GM19324 (cell line): Measurements from ENCODE around the gene TMEM72.

Experiments used
- ATAC-seq: cut with Tn5 transposase; IDR thresholded peaks from one replicate; pipeline ENCODE4 v1.9.1; 2021; ENCODE audit warnings: mild to moderate bottlenecking, moderate library complexity; ENCODE audit not compliant: unreplicated experiment, low FRiP score

Gene TMEM72

DNA sequence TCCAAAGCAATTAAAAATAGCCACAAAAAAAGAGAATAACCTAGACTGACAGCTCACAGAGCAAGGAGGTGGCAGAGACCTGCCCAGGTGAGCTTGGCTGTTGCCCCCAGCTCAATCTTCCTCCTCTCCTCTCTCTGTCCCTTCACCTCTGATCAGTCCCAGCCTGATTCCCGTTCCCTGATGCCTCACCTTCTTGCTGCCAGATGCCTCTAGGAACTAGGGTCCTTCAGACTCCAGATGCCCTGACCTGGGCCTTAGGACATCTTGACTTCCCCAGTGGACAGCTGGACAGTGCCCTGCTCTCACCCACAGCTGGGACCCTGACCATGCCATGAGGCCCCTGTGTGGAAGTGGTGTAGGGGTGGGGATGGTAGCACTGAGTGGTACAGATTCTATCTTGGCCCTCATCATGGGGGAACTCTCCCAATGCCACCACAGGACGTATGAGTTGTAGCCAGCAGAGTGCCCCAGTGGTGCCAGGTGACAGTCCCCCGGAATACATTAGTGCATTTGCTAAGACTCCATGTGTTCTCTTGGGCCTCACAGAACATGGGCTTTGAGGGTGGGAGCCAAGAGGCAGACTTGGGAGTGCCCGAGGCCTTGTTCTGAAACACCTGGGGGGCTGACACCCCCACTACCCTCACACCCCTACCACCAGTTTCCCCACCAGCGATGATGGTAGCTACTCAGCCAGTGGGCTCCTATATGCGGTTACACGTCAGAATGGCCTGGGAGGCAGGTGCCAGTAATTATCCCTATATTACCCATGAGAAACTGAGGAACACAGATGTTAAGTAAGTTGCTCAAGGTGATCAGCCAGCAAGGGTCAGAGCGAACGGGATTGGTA, 65.4 kb downstream of the TMEM72 start:
- ATAC-seq: no peak

DNA sequence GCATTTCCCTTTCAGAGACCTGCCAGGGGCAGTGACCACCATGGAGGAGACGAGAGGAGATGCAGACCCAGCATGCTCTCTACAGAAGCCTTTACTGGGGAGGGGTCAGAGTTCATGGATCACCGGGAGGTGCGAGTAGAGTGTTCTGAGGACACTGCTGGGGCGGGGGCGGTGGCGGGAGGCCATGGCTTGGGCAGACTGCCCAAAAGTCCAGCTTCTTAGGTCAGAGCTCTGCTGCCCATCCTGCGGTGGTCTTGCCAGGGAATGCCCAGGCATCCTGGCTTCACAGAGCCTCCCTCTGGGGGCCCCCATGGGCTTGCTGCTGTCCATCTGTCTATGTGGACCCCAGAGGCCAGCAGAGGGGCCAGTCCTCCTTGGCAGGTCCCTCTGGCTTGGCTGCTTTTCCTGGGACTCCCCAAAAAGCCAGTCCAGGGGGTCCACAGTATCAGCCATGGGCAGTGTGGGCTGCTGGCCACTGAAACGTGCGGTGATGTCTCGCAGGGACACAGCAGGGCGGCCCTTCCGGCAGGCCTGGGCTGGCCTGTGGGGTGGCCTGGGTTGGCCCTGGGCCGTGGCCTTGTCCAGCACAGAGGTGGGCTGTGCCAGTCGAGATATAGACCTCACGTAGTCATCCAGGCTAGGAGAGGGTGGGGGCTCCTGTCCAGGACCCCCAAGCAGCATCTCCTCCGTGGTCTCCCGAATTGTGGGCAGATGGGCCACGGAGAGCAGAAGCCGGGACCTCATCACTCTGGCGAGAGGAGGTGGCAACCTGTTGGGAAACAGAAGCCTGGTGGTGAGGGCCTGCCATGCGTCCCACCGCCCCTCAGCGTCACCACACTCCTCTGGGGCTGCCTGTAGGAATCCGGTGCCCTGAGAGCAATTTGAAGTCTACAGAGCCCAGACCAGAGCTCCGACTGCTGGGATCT, 66.4 kb downstream of the TMEM72 start:
- ATAC-seq: no peak

DNA sequence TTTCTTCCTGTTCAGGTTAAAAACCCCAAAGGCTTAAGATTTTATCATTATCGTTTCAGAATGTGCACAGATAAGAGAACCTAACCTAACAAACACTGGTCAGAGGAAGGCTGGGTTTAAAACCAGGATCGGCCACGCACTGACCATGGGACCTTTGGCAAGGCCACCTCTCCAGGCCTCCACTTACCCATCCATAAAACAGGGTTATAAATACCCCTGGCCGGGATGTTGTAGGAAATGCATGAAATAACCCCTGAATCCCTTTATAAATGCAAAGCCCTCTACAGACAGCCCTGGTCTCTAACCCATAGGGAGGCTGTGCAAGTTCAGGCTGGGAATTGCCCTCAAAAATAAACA, 67.1 kb downstream of the TMEM72 start:
- no peak for ATAC-seq

DNA sequence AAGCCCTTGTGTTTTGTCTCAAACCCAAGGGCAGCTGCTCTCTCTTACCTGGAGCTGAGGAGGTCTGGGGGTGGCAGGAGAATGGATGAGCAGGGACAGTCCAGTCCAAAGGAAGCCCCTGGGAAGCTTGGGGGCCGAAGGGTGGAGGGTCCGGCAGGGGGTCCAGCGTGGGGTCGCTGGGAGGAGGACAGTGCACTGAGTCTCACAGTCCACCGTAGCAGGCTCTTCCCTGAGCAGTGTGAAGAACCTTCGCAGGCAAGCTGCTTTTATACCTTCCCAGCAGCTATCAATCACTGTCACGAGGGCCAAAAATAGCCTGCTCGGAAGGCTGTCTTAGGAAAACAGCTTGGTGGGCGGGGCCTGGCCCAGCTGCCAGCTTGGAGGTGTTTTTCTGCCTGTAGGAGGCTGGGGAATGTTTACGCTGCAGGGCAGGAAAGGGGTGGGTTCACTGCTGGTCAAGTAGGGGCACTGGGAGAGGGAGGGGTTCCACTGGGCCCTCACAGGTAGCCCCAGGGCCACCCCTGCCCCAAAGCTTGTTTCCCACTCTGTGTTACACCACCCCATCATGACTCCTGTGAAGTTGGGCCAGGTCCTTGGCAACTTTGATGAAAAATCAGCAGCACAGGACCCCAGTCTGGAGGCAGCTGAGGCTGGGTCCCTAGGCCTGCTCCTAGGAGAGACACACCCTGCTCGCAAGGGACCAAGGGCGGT, 67.6 kb downstream of the TMEM72 start, which contains the start of gene DEPP1:
Gene DEPP1, minus strand, starts transcription at position 240 of the 711 bp plus-strand sequence. CDS start 779 bp downstream, outside the sequence.
- ATAC-seq: no peak

DNA sequence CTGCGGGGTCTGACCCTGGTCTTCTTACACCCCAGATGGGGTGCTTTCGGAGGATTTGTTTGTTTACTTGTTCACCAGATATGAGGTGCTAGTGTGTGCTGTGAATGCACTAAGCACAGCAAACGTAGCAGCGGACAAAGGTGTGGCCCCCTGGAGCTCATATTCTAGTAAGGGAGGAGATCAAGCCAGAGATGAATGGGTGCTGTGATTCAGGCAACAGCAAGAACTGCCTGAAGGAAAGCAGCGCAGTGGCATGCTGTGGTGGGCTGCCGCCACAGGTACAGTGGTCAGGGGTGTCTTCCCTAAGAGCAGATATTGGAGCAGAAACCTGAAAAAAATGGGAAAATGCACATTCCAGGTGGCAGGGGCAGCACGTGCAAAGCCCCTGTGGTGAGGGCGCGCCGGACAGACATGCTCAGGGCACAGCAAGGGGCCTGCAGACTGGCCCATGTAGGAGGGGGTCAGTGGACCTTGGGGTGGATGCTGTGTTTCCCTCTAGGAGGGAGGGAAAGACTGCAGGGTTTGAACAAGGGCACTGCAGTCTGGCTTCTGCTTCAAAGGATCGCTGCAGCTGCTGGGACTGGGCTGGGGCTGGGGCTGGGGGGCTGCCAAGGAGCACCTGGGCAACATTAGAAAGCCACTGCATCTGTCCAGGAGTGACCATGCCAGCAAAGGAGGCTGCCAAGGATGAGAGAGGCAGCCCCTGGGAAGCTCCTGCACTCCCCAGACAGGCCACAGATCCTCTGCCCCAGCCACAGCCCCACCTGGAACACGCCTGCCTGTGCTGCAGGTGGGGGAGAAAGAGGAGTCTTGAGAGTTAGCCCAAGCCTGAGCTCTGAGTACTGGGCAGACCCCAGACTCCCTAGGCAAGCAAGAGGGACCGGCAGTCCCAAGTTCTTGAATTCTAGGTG, 68.4 kb downstream of the TMEM72 start:
- ATAC-seq: no peak

DNA sequence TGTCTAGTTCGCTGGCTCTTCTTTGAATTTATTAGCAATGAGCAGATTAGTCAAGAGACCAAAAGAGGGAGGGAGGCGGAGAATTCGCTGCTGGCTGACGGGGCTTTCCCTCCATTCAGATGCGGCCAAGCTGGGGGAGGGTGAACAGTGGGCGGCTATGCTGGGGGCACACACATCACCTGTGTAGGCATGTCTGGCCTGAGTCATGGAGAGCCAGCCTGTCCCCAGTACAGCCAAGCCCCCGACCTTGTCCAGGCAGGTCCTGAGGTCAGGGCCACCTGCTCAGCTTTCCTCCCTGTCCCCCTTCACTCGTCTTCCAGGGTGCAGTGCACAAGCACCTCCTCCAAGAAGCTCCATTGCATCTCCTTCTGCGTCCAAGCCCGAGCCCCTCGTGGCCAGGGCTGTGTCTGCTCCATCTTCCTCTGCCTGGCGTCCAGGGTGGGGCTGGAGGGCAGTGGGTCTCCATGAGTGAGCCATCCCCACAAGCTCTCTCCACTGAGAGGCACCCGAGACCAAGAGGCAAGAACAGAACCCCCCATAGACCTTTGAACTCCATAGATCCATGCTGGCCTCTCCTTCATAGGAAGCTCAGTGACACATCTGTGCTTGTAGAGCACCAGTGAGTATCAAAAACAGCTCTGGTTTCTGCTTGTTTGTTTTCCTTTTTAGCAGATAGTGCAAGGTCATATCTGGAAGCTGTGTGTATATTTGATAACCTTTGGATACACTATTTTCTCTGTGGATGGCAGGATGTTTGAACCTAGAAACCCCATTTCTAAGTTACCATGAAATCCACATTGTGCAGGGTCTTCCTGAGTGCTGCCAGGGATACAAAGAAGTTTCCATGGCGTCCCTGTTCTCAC, 69.4 kb downstream of the TMEM72 start:
- no peak for ATAC-seq

DNA sequence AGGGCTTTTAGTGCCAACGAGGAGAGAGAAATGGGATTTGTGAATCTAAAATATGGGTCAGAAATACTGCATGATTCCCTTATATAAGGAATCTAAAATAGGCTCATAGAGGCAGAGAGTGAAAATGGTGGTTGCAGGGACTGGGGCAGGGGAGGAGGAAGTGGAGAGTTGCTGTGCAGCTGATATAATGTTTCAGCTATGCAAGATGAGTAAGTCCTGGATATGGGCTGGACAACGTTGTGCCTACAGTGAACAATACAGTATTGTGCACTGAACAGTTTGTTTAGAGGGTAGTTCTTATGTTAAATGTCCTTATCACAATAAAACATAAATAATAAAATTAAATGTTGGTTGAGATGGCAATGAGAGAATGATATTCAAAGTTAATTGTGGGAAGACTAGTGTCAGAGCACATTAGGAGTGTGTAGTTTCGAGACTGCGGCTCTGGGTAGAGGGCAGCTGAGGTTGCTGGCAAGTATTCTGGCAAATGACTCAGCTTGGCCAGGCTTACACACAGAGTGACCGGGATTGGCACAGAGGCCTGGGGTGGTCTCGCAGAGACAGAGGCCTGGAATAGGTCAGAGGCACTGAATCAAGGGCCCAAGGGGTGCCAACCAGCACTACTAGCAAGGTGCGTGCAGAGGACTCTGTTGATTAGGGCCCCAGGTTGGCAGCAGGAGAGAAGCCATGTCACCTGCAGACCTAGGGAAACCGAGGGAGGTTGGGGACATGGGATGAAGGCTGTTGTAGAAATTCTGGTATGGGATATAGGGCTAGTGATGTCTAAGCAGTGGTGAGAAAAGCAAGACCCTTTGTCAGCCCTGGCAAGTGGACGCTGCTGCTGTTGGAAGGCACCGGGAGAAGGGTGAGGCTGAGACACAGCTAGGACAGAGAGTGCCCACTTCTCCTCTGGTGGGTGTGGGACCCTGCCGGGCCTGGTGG, 70.3 kb downstream of the TMEM72 start:
- ATAC-seq: no peak

DNA sequence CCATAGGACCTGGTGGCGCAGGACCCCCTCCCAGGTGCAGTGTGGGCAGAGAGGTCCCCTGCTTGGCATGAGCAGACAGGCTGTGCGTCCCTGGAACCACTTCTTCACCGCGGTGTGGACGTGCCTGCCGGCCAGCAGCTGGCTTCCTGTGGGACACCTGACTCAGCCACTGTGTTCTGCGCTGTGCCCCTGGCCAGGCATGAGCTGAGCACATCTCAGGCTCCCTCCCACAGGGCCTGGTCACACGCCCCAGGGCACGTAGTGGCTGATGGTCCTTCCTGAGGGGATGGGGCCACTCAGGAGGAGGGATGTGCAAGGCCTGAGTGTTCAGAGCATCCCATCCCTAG, 71.0 kb downstream of the TMEM72 start:
- ATAC-seq: no peak

DNA sequence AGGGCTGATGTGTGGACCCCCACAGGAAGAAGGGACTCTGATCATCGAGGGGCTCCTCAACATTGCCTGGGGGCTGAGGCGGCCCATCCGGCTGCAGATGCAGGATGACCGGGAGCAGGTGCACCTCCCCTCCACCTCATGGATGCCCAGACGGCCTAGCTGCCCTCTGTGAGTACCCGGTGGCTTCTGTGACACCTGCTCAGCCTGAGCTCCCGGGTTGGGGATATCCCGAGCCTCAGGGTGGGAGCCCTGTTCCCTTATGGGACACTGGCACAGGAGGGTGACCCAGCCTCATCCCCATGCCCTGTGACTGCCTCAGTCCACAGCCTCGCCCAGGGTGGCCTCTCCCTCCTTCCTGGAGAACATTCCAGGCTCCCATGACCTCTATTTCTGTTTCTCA, 71.4 kb downstream of the TMEM72 start:
- ATAC-seq: no peak

DNA sequence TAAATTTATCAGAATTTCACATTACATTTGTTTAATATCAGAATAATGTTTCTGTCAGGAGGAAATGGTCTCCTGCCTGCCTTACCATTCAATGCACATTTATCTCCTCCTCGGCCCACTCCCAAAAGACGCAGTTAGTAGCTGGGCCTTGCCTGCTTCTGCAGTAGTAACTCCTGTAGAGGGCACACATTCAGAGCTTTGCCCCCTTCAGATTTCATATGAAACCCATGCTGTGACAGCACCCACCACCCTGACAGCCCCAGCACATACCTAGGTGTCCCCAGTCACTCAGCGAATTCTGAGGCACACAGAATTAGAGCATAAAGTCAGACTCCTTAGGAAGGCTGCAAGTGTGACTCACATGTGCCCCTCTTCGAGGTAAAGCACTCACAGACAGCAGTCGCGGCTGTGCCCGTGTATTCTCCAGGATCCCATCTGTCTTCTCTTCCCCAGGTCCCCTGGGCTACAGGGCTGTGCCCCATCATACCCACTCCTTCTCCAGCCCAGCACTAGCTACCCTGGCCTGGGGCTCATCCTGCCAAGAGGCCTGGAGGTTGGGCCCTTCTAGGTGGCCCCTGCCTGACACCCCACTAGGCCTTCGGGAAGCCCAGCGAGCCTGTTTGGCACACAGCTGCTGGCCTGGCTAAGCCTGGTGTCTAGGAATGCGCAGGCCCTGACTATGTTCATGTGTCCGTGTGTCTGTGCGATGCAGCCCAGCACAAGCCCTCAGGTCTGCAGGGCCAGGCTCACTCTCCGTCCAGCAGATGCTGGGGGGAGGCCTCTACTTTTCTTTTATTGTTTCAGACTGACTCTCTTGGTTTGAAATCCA, 72.1 kb downstream of the TMEM72 start:
- no peak for ATAC-seq

DNA sequence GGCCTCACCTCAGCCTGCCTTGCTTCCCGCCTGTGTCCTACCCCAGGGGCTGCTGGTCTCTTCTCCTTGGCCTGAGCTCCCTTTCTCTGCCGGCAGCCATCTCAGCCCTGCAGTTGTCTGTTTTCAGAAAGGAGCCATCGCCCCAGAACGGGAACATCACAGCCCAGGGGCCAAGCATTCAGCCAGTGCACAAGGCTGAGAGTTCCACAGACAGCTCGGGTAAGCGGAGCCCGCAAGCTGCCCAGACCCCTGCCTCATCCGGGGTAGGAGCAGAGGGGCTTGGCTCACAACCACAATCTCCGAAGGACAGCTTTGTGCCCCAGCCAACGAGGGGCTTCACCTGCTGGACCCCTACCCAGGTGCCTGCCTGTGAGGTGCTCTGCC, 72.8 kb downstream of the TMEM72 start:
- ATAC-seq: no peak

DNA sequence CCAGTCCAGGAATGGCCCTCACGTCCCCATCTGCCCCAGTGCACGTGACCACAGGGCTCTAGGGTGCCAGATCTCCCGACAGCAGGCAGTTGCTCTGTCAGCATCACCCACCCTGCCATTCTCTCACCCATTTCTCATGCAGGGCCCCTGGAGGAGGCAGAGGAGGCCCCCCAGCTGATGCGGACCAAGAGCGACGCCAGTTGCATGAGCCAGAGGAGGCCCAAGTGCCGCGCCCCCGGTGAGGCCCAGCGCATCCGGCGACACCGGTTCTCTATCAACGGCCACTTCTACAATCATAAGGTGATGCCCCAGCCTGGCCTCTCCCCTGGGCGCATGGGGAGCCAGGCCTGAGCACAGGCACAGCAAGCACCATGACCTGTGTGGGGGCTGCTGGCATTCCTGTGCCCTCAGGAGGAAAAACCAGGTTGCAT, 73.5 kb downstream of the TMEM72 start:
- ATAC-seq: no peak

DNA sequence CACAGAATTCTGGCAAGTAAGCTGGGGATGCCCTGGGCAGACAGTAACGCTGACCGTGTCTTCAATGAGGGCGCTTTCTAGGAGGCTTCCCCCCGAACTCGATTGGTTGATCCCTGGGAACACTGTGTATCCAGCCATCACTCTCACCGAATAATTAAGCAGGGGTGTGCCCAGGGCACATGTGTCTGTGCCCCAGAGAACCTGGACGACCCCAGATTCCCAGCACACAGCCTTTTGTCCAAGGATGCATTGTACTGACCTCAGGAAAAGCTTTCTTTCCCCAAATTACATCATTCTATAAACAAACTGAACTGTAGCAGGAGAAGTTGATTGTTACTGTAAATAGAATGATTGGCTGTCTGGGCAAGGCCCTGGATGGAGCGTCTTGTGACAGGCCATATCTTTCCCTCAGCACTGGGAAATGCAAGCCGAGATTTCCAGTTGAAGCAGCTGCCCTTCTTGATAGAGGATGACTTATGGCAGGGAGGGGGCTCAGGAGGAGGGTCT, 74.1 kb downstream of the TMEM72 start:
- no peak for ATAC-seq

DNA sequence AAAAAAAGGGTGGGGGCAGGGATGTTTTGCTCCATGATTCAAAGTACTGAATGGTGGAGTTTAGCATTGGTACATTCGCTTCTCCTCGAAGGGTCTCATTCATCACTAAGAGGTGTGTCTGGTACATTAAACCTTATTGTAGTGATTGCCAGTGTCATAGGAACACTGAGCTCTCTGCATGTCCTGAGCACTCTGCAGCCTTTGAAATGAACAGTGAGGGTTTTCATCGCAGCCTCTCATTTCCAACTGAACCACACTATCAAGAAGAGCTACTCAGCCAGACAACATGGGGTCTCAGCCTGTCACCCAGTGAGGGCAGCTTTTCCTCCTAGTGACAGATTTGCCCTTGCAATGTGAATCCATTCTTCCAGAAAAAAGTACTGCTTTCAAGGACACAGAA, 75.0 kb downstream of the TMEM72 start:
- no peak for ATAC-seq
